Stimulated activated CD4-positive, alpha-beta T cell treated with anti-CD3 and anti-CD28 coated beads, Interleukin-1b, Interleukin-23, amount 100 ng/mL, for 48 hours (primary cell): ENCODE measurements around the gene BAG1.

Experiments used
- DNase-seq: peaks from one replicate; pipeline ENCODE4 v3.0.0-alpha.2; 2020

The BAG1 gene

GRCh38 chr9:33209394-33209793 is 55.1 kb downstream of the BAG1 start:
- DNase-seq: no peak

- DNase-seq: no peak
These were observed 61.8 kb downstream of the BAG1 start for GRCh38 chr9:33202552-33203201.
